Cerebellar nuclear complex (tissue), 1 donor: ENCODE measurements around the gene CD84.
"Not testable (repeated sequence)": the region's sequence is repeated elsewhere in the genome, so short reads cannot be mapped to it uniquely, and the experiment has no call there.

ENCODE experiments used
- DNase-seq, 2 experiments: peaks; one replicate each; lab custom pipeline; 2025; lab: John Stamatoyannopoulos, UW

Gene CD84

DNA sequence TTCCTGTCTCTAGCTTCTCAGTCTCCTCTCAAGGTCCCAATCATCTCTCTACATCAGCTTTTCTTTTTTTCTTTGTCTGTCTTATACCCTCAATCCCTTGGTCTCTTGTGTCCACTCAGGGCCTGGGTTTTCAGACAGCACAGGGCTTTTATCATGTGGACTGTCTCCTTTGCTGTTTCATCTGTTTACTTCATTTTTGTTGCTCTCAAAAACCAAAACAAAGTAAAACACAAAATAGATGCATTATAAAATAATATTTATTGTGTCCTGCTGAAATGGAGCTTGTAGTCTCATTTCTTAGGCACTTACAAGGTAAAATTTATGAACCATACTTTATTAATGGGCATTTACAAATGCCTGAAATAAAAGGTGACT lies 38.5 kb downstream of the CD84 start:
- no peak for DNase-seq

GRCh38 chr1:160539990-160540858 lies 39.1 kb downstream of the CD84 start:
- no peak for DNase-seq

DNA sequence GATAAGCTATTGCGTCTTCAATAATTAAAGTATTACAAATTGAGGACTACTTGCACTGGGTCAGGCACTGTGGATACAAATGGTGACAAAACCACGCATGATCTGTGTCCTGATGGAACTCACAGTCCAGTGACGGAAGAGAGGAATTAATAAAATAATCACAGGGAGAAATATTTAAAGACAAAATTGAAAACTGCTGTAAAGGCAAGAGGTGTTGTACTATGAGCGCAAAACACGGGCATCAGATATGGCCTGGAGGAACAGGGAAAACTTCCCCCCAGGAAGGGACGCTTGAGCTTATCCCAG lies 39.7 kb downstream of the CD84 start:
- no peak for DNase-seq

- DNase-seq = no peak
Measured at GRCh38 chr1:160538985-160539651, 40.2 kb downstream of the CD84 start.

GRCh38 chr1:160537714-160538665 lies 41.3 kb downstream of the CD84 start:
- DNase-seq = no peak

DNA sequence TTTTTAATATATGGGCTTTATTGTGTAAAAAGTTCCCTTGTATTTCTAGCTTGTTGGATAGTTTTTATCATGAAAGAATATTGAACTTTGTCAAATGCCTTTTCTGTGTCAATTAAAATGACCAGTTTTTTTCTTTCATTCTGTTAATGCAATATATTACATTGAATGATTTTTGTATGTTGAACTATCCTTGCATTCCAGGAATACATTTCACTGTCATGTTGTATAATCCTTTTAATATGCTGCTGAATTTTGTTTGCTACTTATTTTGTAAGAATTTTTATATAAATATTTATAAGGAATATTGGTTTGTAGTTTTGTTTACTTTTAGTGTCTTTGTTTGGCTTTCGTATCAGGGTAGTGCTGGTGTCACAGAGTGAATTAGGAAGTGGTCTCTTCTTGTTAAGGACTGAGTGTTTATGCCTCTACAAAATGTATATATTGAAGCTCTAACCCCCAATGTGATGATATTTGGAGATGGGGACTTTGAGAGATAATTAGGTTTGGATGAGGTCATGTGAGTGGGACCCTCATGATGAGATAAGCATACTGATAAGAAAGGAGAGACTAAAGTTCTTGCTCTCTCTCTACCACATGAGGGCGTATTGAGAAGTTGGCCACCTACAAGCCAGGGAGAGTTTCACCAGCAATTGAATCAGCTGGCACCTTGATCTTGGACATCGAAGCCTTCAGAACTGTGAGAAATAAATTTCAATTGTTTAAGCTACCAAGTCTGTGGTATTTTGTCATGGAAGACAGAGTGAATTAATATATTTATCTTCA lies 44.3 kb downstream of the CD84 start:
- DNase-seq = no peak

DNA sequence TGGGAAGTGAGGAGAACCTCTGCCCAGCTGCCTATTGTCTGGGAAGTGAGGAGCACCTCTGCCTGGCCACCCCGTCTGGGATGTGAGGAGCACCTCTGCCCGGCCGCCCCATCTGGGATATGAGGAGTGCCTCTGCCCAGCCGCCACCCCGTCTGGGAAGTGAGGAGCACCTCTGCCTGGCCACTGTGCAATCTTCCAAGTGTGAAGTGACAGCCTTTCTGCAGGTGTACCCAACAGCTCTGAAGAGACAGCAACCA lies 46.8 kb downstream of the CD84 start:
- not testable (repeated sequence) for DNase-seq

GRCh38 chr1:160531809-160532556 lies 47.3 kb downstream of the CD84 start:
- DNase-seq = not testable (repeated sequence)

GRCh38 chr1:160529401-160529952 lies 49.8 kb downstream of the CD84 start:
- DNase-seq = not testable (repeated sequence)

DNA sequence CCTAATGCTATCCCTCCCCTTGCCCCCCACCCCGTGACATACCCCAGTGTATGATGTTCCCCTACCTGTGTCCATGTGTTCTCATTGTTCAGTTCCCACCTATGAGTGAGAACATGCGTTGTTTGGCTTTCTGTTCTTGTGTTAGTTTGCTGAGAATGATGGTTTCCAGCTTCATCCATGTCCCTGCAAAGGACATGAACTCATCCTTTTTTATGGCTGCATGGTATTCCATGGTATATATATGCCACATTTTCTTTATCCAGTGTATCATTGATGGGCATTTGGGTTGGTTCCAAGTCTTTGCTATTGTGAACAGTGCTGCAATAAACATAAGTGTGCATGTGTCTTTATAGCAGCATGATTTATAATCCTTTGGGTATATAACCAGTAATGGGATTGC lies 55.5 kb downstream of the CD84 start:
- DNase-seq = not testable (repeated sequence)

DNA sequence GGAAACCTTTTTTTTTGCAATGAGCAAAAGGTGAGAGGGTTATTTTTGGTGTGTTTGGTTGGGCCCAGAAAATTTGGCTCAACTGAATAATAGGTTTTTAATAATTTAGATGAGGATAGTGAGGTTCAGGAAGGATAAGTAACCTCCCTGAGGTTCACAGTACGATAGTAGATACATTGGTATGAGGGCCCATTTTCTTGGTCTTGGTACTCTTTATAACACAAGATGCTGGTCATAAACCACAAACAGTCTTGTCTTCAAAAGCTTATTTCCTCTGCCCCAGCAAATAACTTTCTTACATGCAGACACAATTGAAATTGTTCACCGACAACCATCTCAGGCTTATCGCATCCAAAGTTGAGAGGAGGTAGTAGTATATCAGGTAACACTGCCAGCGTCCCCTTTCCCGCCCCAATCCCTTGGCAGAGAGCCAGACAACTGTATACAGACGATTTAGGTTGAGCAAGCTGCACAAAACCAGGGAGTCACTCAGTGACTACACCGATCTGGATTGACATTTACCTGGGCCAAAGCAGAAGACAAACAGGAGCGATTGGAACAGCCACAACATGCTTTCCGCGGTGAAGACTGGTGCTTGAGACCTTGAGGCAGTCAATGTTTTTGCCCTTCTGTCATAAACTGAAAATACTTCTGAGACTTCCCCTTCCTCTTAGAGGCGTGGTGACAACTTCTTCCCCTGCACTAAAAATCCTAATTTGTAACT lies 56.5 kb downstream of the CD84 start, which contains the start of gene SLAMF6:
Gene SLAMF6, minus strand, starts transcription at position 634 of the 724 bp plus-strand sequence. Its CDS starts 63 bp downstream, at position 571.
- DNase-seq = no peak

GRCh38 chr1:160522136-160522535 lies 57.2 kb downstream of the CD84 start:
- no peak for DNase-seq

GRCh38 chr1:160521554-160521953 lies 57.7 kb downstream of the CD84 start:
- DNase-seq = no peak

GRCh38 chr1:160520999-160521398 lies 58.3 kb downstream of the CD84 start:
- no peak for DNase-seq

GRCh38 chr1:160520582-160520981 lies 58.7 kb downstream of the CD84 start:
- DNase-seq = no peak

- DNase-seq = no peak
Measured at GRCh38 chr1:160519642-160520435, 59.5 kb downstream of the CD84 start.

DNA sequence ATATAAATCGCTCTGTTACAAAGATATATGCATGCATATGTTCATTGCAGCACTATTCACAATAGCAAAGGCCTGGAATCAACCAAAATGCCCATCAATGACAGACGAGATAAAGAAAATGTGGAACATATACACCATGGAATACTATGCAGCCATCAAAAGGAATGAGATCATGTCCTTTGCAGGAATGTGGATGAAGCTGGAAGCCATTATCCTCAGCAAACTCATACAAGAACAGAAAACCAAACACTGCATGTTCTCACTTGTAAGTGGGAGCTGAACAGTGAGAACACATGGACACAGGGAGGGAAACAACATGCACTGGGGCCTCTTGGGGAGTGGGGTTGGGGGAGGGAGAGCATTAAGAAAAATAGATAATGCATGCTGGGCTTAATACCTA lies 61.8 kb downstream of the CD84 start:
- not testable (repeated sequence) for DNase-seq

- not testable (repeated sequence) for DNase-seq
Measured at GRCh38 chr1:160515908-160516307, 63.4 kb downstream of the CD84 start.

GRCh38 chr1:160504651-160505050 lies 74.6 kb downstream of the CD84 start:
- no peak for DNase-seq
